Activated CD8-positive, alpha-beta memory T cell treated with anti-CD3 and anti-CD28 coated beads, Interleukin-2, amount 50 U/mL, for 1 hour (primary cell): ENCODE measurements around the gene RAB27A.
"Not testable (repeated sequence)": the region's sequence is repeated elsewhere in the genome, so short reads cannot be mapped to it uniquely, and the experiment has no call there.

Source experiments
- DNase-seq: peaks from one replicate; pipeline ENCODE4 v3.0.0-alpha.2; 2020; ENCODE audit errors: extremely low read depth

Gene RAB27A

GRCh38 chr15:55281517-55282228 lies 7.9 kb downstream of the RAB27A start:
- no peak for DNase-seq

GRCh38 chr15:55280589-55280988 lies 9.0 kb downstream of the RAB27A start:
- not testable (repeated sequence) for DNase-seq

- peak; percentile 63 for DNase-seq
These were observed 9.8 kb downstream of the RAB27A start for GRCh38 chr15:55279746-55280351.

- no peak for DNase-seq
These were observed 10.4 kb downstream of the RAB27A start for GRCh38 chr15:55279100-55279745.

GRCh38 chr15:55277715-55278114 lies 11.9 kb downstream of the RAB27A start:
- no peak for DNase-seq

GRCh38 chr15:55277116-55277564 lies 12.5 kb downstream of the RAB27A start:
- no peak for DNase-seq

GRCh38 chr15:55276324-55276723 lies 13.3 kb downstream of the RAB27A start:
- no peak for DNase-seq

GRCh38 chr15:55270291-55270690 lies 19.3 kb downstream of the RAB27A start:
- no peak for DNase-seq

- DNase-seq = no peak
These were observed 21.4 kb downstream of the RAB27A start for GRCh38 chr15:55268176-55268695.

- peak; percentile 78 for DNase-seq
These were observed 22.0 kb downstream of the RAB27A start for GRCh38 chr15:55267401-55268175.

GRCh38 chr15:55266547-55266946 lies 23.1 kb downstream of the RAB27A start:
- no peak for DNase-seq

GRCh38 chr15:55260562-55261131 lies 29.0 kb downstream of the RAB27A start:
- DNase-seq = no peak

GRCh38 chr15:55257938-55258337 lies 31.7 kb downstream of the RAB27A start:
- no peak for DNase-seq

GRCh38 chr15:55257012-55257670 lies 32.5 kb downstream of the RAB27A start:
- no peak for DNase-seq

- no peak for DNase-seq
These were observed 33.2 kb downstream of the RAB27A start for GRCh38 chr15:55256281-55257011.

GRCh38 chr15:55255714-55256113 lies 33.9 kb downstream of the RAB27A start:
- no peak for DNase-seq

- DNase-seq = no peak
These were observed 34.5 kb downstream of the RAB27A start for GRCh38 chr15:55254916-55255679.

- DNase-seq = no peak
These were observed 36.0 kb downstream of the RAB27A start for GRCh38 chr15:55253580-55253979.

GRCh38 chr15:55252201-55252600 lies 37.4 kb downstream of the RAB27A start:
- DNase-seq = not testable (repeated sequence)

GRCh38 chr15:55250941-55251340 lies 38.7 kb downstream of the RAB27A start:
- DNase-seq = no peak
